ENCODE measurements around the gene CDC42BPG. TPM values are rescaled to one million over a fixed set of nuclear protein-coding genes. Genes with fewer than 3 reads are reported as not detected.

CDC42BPG gene
- total RNA-seq, 1 donor from 2014 or later: 0.32 TPM

- H3K4me1 Mint-ChIP-seq (ENCODE audit: low read depth): peaks cover 7% of the 10 kb centered on the region
- no peak for DNase-seq (ENCODE audit: low spot score)
- no peaks in the 10 kb centered on the region for H3K27me3 Mint-ChIP-seq (ENCODE audit: low read depth)
- no peak overlapping the region for H3K27ac Mint-ChIP-seq
- peaks cover 21% of the 10 kb centered on the region for H3K36me3 Mint-ChIP-seq (ENCODE audit: low read depth)
- H3K9me3 Mint-ChIP-seq: no peaks in the 10 kb centered on the region
- H3K4me3 Mint-ChIP-seq (ENCODE audit: low read depth): no peak overlapping the region
- intact Hi-C loops (cut with micrococcal nuclease): no loop called here
These were observed 59.5 kb downstream of the CDC42BPG start for GRCh38 chr11:64784813-64785581.

GRCh38 chr11:64778473-64779298 is 65.8 kb downstream of the CDC42BPG start, which contains the start of gene SF1:
TSS of gene SF1 (minus strand) at chr11:64778542. CDS start at chr11:64778392, 150 bp downstream.
- peaks cover 46% of the 10 kb centered on the region for H3K36me3 Mint-ChIP-seq (ENCODE audit: low read depth)
- intact Hi-C loops (cut with micrococcal nuclease): loop anchor here (1.0 to 10.0 kb wide), 4 partner anchors 24 to 473 kb away; partner anchors contain the start of genes ATG2A, ESRRA, MAP4K2 and RASGRP2
- peak within 1 kb of the TSS; percentile 89 for H3K4me3 Mint-ChIP-seq (ENCODE audit: low read depth)
- peaks cover 46% of the 10 kb centered on the region for H3K4me1 Mint-ChIP-seq (ENCODE audit: low read depth)
- no peaks in the 10 kb centered on the region for H3K27me3 Mint-ChIP-seq (ENCODE audit: low read depth)
- peak; percentile 100 for DNase-seq (ENCODE audit: low spot score)
- no peaks in the 10 kb centered on the region for H3K9me3 Mint-ChIP-seq
- H3K27ac Mint-ChIP-seq: peak within 1 kb of the TSS; percentile 99

GRCh38 chr11:64778223-64778472 is 66.3 kb downstream of the CDC42BPG start:
- intact Hi-C loops (cut with micrococcal nuclease): loop anchor here (1.0 to 10.0 kb wide), 4 partner anchors 25 to 473 kb away; partner anchors contain the start of genes ATG2A, ESRRA, MAP4K2 and RASGRP2
- Mint-ChIP-seq H3K27me3 (ENCODE audit: low read depth) (no peaks in the 10 kb centered on the region), H3K36me3 (ENCODE audit: low read depth) (peaks cover 52% of the 10 kb centered on the region), H3K27ac (peak overlapping the region; percentile 99), H3K4me3 (ENCODE audit: low read depth) (peak overlapping the region; percentile 64), H3K9me3 (no peaks in the 10 kb centered on the region), H3K4me1 (ENCODE audit: low read depth) (peaks cover 52% of the 10 kb centered on the region)
- DNase-seq (ENCODE audit: low spot score): no peak

- intact Hi-C loops (cut with micrococcal nuclease): loop anchor here (1.0 to 10.0 kb wide), 5 partner anchors 9 to 472 kb away; partner anchors contain the start of genes ATG2A, ESRRA, MAP4K2 and RASGRP2
- Mint-ChIP-seq H3K27me3 (ENCODE audit: low read depth) (no peaks in the 10 kb centered on the region), H3K36me3 (ENCODE audit: low read depth) (peaks cover 57% of the 10 kb centered on the region), H3K4me1 (ENCODE audit: low read depth) (peaks cover 55% of the 10 kb centered on the region), H3K27ac (peak overlapping the region; percentile 27), H3K4me3 (ENCODE audit: low read depth) (peak overlapping the region; percentile 84), H3K9me3 (no peaks in the 10 kb centered on the region)
- peak; percentile 76 for DNase-seq (ENCODE audit: low spot score)
These were observed 66.8 kb downstream of the CDC42BPG start for GRCh38 chr11:64777449-64778222.

- peak overlapping the region; percentile 27 for H3K27ac Mint-ChIP-seq
- no peaks in the 10 kb centered on the region for H3K27me3 Mint-ChIP-seq (ENCODE audit: low read depth)
- no peaks in the 10 kb centered on the region for H3K9me3 Mint-ChIP-seq
- DNase-seq (ENCODE audit: low spot score): no peak
- H3K4me3 Mint-ChIP-seq (ENCODE audit: low read depth): peak overlapping the region; percentile 84
- H3K4me1 Mint-ChIP-seq (ENCODE audit: low read depth): peaks cover 62% of the 10 kb centered on the region
- peaks cover 64% of the 10 kb centered on the region for H3K36me3 Mint-ChIP-seq (ENCODE audit: low read depth)
- intact Hi-C loops (cut with micrococcal nuclease): loop anchor here (1.0 to 10.0 kb wide), 2 partner anchors 9 to 138 kb away; partner anchors contain the start of gene ATG2A
These were observed 67.6 kb downstream of the CDC42BPG start for GRCh38 chr11:64776875-64777274.

GRCh38 chr11:64776425-64776824 is 68.0 kb downstream of the CDC42BPG start:
- Mint-ChIP-seq H3K27ac (peak overlapping the region; percentile 27), H3K27me3 (ENCODE audit: low read depth) (no peaks in the 10 kb centered on the region), H3K36me3 (ENCODE audit: low read depth) (peaks cover 69% of the 10 kb centered on the region), H3K9me3 (no peaks in the 10 kb centered on the region), H3K4me1 (ENCODE audit: low read depth) (peaks cover 65% of the 10 kb centered on the region), H3K4me3 (ENCODE audit: low read depth) (peak overlapping the region; percentile 84)
- intact Hi-C loops (cut with micrococcal nuclease): loop anchor here (10.0 kb wide), 1 partner anchor 138 kb away; the partner anchor contains the start of gene ATG2A
- DNase-seq (ENCODE audit: low spot score): no peak

GRCh38 chr11:64774144-64774543 is 70.3 kb downstream of the CDC42BPG start:
- Mint-ChIP-seq H3K4me1 (ENCODE audit: low read depth) (peaks cover 60% of the 10 kb centered on the region), H3K27ac (no peak overlapping the region), H3K4me3 (ENCODE audit: low read depth) (no peak overlapping the region), H3K36me3 (ENCODE audit: low read depth) (peaks cover 83% of the 10 kb centered on the region), H3K27me3 (ENCODE audit: low read depth) (no peaks in the 10 kb centered on the region), H3K9me3 (no peaks in the 10 kb centered on the region)
- intact Hi-C loops (cut with micrococcal nuclease): loop anchor here (10.0 kb wide), 1 partner anchor 141 kb away; the partner anchor contains the start of gene ATG2A
- DNase-seq (ENCODE audit: low spot score): no peak

Other genes with a start within 250 kb of the CDC42BPG start
- gene NRXN2, start 121.5 kb downstream of the CDC42BPG start, total RNA-seq: 0.05 TPM in 1 of 2 replicates, not detected in the other
- gene RASGRP2, start 100.5 kb downstream of the CDC42BPG start, total RNA-seq: 19.6 and 20.9 TPM in 2 replicates
- 1.9 and 2.0 TPM in 2 replicates for gene PYGM, start 84.7 kb downstream of the CDC42BPG start, total RNA-seq
- 460 and 461 TPM in 2 replicates for gene SF1, start 66.1 kb downstream of the CDC42BPG start, total RNA-seq
- gene MAP4K2, start 41.4 kb downstream of the CDC42BPG start, total RNA-seq: 72.1 and 77.5 TPM in 2 replicates
- gene MEN1, start 34.1 kb downstream of the CDC42BPG start, total RNA-seq: 46.2 and 47.2 TPM in 2 replicates
- gene EHD1, start 34.0 kb upstream of the CDC42BPG start, total RNA-seq: 107 TPM in 2 replicates
- 20.7 and 26.1 TPM in 2 replicates for gene ATG2A, start 72.6 kb upstream of the CDC42BPG start, total RNA-seq
- gene PPP2R5B, start 80.0 kb upstream of the CDC42BPG start, total RNA-seq: 13.6 and 16.1 TPM in 2 replicates
- not detected in 2 replicates for gene GPHA2, start 91.2 kb upstream of the CDC42BPG start, total RNA-seq
- not detected in 2 replicates for gene MAJIN, start 127.5 kb upstream of the CDC42BPG start, total RNA-seq
- 0.09 and 0.16 TPM in 2 replicates for gene BATF2, start 152.3 kb upstream of the CDC42BPG start, total RNA-seq
- 70.0 and 77.0 TPM in 2 replicates for gene ARL2, start 169.5 kb upstream of the CDC42BPG start, total RNA-seq
- 19.6 and 22.4 TPM in 2 replicates for gene SNX15, start 182.8 kb upstream of the CDC42BPG start, total RNA-seq
- 17.0 and 18.6 TPM in 2 replicates for gene SAC3D1, start 196.6 kb upstream of the CDC42BPG start, total RNA-seq
- 11.9 and 14.6 TPM in 2 replicates for gene NAALADL1, start 213.9 kb upstream of the CDC42BPG start, total RNA-seq
- 82.0 and 86.8 TPM in 2 replicates for gene CDCA5, start 239.4 kb upstream of the CDC42BPG start, total RNA-seq
- 34.9 and 37.2 TPM in 2 replicates for gene ZFPL1, start 239.6 kb upstream of the CDC42BPG start, total RNA-seq

Measured in activated T-helper 2 cell treated with anti-CD3 and anti-CD28 coated beads, Interferon-gamma antibody, Interleukin-2, Interleukin-4, amounts not matched to agents 10 μg/mL and 5 μg/mL and 100 μg/mL, durations not matched to agents 14 hours and 24 hours and 36 hours (primary cell).